NCI-H2227 treated with DMSO at 0.1 percent for 48 hours (cell line): ENCODE results near the gene TSC22D1.

Experiments used
- DNase-seq: peaks from one replicate; lab custom pipeline; 2025; lab: John Stamatoyannopoulos, UW

The TSC22D1 gene

GRCh38 chr13:44403461-44404056 is 172.6 kb downstream of the TSC22D1 start:
- DNase-seq, result no peak

- DNase-seq, result no peak
Observed at GRCh38 chr13:44402899-44403445, 173.2 kb downstream of the TSC22D1 start.

- no peak for DNase-seq
Observed at GRCh38 chr13:44401577-44401976, 174.6 kb downstream of the TSC22D1 start.

- no peak for DNase-seq
Observed at GRCh38 chr13:44400736-44401135, 175.4 kb downstream of the TSC22D1 start.

GRCh38 chr13:44399074-44399473 is 177.1 kb downstream of the TSC22D1 start:
- DNase-seq, result no peak

- no peak for DNase-seq
Observed at GRCh38 chr13:44398606-44399005, 177.5 kb downstream of the TSC22D1 start.

GRCh38 chr13:44397766-44398223 is 178.3 kb downstream of the TSC22D1 start:
- DNase-seq, result no peak

GRCh38 chr13:44396701-44397580 is 179.2 kb downstream of the TSC22D1 start:
- no peak for DNase-seq

GRCh38 chr13:44395976-44396694 is 180.0 kb downstream of the TSC22D1 start:
- DNase-seq, result no peak

- no peak for DNase-seq
Observed at GRCh38 chr13:44394658-44395057, 181.5 kb downstream of the TSC22D1 start.

- DNase-seq, result no peak
Observed at GRCh38 chr13:44393391-44393790, 182.7 kb downstream of the TSC22D1 start.

- no peak for DNase-seq
Observed at GRCh38 chr13:44389876-44390275, 186.3 kb downstream of the TSC22D1 start.

- DNase-seq, result no peak
Observed at GRCh38 chr13:44389060-44389666, 187.0 kb downstream of the TSC22D1 start.

- no peak for DNase-seq
Observed at GRCh38 chr13:44388427-44389059, 187.6 kb downstream of the TSC22D1 start.

- DNase-seq, result no peak
Observed at GRCh38 chr13:44386913-44387556, 189.1 kb downstream of the TSC22D1 start.

- no peak for DNase-seq
Observed at GRCh38 chr13:44385847-44386246, 190.3 kb downstream of the TSC22D1 start.

GRCh38 chr13:44385401-44385800 is 190.7 kb downstream of the TSC22D1 start:
- DNase-seq, result no peak

GRCh38 chr13:44384778-44385177 is 191.4 kb downstream of the TSC22D1 start:
- no peak for DNase-seq

- no peak for DNase-seq
Observed at GRCh38 chr13:44383945-44384344, 192.2 kb downstream of the TSC22D1 start.

- DNase-seq, result no peak
Observed at GRCh38 chr13:44382635-44383145, 193.4 kb downstream of the TSC22D1 start.
